ENCODE data around the gene SOX13.

DNA sequence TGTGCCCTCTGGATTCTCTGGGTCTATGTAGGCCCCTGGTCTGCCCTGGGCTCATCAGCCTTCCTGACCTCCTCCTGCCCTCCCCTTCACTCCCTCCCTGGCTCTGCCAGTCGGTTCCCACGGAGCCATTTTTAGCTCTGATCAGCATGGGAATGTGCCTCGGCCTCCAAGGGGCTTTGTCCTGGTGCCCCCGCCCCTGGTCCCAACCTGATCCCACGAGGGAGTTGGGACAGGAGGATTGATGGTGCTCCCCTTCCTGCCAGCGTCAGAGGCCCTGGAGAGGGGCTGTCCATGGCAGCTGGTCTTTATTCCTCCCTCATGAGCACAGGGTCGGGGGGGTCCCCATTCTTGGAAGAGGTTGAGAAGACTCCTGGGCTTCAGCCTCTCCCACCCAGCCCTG, 54.0 kb downstream of the SOX13 start:
- TF ChIP-seq, protein P1, sequence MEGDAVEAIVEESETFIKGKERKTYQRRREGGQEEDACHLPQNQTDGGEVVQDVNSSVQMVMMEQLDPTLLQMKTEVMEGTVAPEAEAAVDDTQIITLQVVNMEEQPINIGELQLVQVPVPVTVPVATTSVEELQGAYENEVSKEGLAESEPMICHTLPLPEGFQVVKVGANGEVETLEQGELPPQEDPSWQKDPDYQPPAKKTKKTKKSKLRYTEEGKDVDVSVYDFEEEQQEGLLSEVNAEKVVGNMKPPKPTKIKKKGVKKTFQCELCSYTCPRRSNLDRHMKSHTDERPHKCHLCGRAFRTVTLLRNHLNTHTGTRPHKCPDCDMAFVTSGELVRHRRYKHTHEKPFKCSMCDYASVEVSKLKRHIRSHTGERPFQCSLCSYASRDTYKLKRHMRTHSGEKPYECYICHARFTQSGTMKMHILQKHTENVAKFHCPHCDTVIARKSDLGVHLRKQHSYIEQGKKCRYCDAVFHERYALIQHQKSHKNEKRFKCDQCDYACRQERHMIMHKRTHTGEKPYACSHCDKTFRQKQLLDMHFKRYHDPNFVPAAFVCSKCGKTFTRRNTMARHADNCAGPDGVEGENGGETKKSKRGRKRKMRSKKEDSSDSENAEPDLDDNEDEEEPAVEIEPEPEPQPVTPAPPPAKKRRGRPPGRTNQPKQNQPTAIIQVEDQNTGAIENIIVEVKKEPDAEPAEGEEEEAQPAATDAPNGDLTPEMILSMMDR (IDR thresholded peaks at IDR 0.05), result no peak
- no peak for TF ChIP-seq POLR2AphosphoS5 (IDR thresholded peaks at IDR 0.05)
- no peak for TF ChIP-seq POLR2A (IDR thresholded peaks at IDR 0.05; ENCODE audit: low read depth)
- TF ChIP-seq EP300 (IDR thresholded peaks at IDR 0.05), result no peak

All from esophagus muscularis mucosa (tissue), 4 donors.